ENCODE data around the gene SLC16A9. TPM values are rescaled to one million over a fixed set of nuclear protein-coding genes. Genes with fewer than 3 reads are reported as not detected.

Gene SLC16A9
- total and polyA plus RNA-seq, 2 donors (not counting 3 experiments of a cell fraction or from before 2014, with no cell fraction given) = 0.35 TPM; not detected in 1

DNA sequence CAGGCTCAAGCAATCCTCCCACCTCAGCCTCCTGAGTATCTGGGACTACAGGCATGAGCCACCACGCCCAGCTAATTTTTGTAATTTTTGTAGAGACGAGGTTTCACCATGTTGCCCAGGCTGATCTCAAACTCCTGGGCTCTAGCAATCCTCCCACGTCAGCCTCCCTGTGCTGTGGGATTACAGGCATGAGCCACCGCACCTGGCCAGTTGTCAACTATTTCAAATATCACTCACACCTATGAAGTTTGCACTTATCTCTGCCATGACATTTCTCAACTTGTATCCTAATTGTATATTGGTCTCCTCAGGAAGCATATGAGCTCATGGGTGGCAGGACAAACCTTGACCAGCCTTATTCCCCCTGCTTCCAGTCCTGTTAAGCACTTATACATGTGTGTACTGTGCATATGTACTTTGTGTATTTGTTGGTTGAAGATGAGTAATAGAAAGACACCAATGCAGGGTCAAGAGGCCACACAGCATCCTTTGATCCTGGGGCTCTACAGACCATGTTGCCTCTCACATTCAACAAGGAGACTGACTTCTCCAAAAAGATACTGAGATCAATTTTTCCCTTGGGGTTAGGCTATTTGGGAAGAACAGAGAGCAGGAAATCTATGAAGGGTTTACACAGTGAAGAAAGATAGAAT is 82.2 kb downstream of the SLC16A9 start:
- TF ChIP-seq JUN (IDR thresholded peaks at IDR 0.05; ENCODE audit: borderline replicate concordance, insufficient read depth, insufficient read length, low read depth) = no peak
- no peak for TF ChIP-seq POLR2A (IDR thresholded peaks at IDR 0.05; ENCODE audit: low read depth, low read length)
- TF ChIP-seq FOS (IDR thresholded peaks at IDR 0.05; ENCODE audit: borderline replicate concordance, insufficient read depth, low read length) = no peak
- TF ChIP-seq, protein P1, sequence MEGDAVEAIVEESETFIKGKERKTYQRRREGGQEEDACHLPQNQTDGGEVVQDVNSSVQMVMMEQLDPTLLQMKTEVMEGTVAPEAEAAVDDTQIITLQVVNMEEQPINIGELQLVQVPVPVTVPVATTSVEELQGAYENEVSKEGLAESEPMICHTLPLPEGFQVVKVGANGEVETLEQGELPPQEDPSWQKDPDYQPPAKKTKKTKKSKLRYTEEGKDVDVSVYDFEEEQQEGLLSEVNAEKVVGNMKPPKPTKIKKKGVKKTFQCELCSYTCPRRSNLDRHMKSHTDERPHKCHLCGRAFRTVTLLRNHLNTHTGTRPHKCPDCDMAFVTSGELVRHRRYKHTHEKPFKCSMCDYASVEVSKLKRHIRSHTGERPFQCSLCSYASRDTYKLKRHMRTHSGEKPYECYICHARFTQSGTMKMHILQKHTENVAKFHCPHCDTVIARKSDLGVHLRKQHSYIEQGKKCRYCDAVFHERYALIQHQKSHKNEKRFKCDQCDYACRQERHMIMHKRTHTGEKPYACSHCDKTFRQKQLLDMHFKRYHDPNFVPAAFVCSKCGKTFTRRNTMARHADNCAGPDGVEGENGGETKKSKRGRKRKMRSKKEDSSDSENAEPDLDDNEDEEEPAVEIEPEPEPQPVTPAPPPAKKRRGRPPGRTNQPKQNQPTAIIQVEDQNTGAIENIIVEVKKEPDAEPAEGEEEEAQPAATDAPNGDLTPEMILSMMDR (IDR thresholded peaks at IDR 0.05; ENCODE audit: extremely low read depth in 1 of 2, insufficient read depth in 1 of 2, low read depth in 1 of 2, low read length in 2 of 2) = no peak
- no peak for TF ChIP-seq POLR2AphosphoS5 (IDR thresholded peaks at IDR 0.05; ENCODE audit: insufficient read depth, low read depth, low read length)
- TF ChIP-seq GATA2 (IDR thresholded peaks at IDR 0.05; ENCODE audit: insufficient read depth, insufficient read length, low read depth, low read length) = no peak
- TF ChIP-seq MYC (IDR thresholded peaks at IDR 0.05; ENCODE audit: low read depth, low read length) = no peak
- TF ChIP-seq EZH2 (IDR thresholded peaks at IDR 0.05; ENCODE audit: borderline replicate concordance, low read depth, low read length, severe bottlenecking) = no peak
- TF ChIP-seq, protein P2, sequence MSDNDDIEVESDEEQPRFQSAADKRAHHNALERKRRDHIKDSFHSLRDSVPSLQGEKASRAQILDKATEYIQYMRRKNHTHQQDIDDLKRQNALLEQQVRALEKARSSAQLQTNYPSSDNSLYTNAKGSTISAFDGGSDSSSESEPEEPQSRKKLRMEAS (IDR thresholded peaks at IDR 0.05; ENCODE audit: insufficient read depth, insufficient read length) = no peak
- Histone ChIP-seq H2AFZ (ENCODE audit: low read depth, low read length) (no peak overlapping the region), H3K4me2 (ENCODE audit: insufficient read depth, low read length) (no peak overlapping the region), H3K4me1 (ENCODE audit: control insufficient read depth, extremely low read depth, insufficient read depth, low read length) (no peaks in the 10 kb centered on the region), H3K4me3 (replicated peaks in 1 of 3; ENCODE audit: insufficient read depth in 1 of 3, low read depth in 1 of 3, low read length in 3 of 3) (no peak overlapping the region), H4K20me1 (replicated peaks; ENCODE audit: control insufficient read depth, extremely low read depth, insufficient read depth, low read length) (no peaks in the 10 kb centered on the region), H3K9ac (replicated peaks; ENCODE audit: extremely low read depth, insufficient read depth, low read length) (no peak overlapping the region), H3K27ac (ENCODE audit: insufficient read depth, low read depth, low read length) (no peak overlapping the region), H3K79me2 (ENCODE audit: control insufficient read depth, insufficient read depth, low read length) (no peaks in the 10 kb centered on the region), H3K9me1 (replicated peaks; ENCODE audit: control insufficient read depth, extremely low read depth, insufficient read depth, low read length) (no peaks in the 10 kb centered on the region), H3K36me3 (ENCODE audit: control insufficient read depth in 2 of 2, extremely low read depth in 1 of 2, insufficient read depth in 2 of 2, low read length in 2 of 2) (no peaks in the 10 kb centered on the region), H3K27me3 (ENCODE audit: control insufficient read depth in 2 of 2, insufficient read depth in 2 of 2, low read length in 2 of 2) (peaks cover 4 to 8% of the 10 kb centered on the region in 2 experiments), H3K9me3 (replicated peaks; ENCODE audit: control insufficient read depth, insufficient read depth, low read length) (no peaks in the 10 kb centered on the region)
- intact Hi-C loops (cut with micrococcal nuclease) = loop anchor here (2.0 kb wide), 5 partner anchors 421 to 1019 kb away; no protein-coding TSS in a partner anchor
- ChIA-PET CTCF (interaction anchor here (1.0 to 9.0 kb wide), 7 partner anchors 23 to 1019 kb away, joined by 3 to 86 read pairs (median 7); no protein-coding TSS in a partner anchor), POLR2A (no interaction called here)
- DNase-seq (ENCODE audit: low read depth, low spot score) (no peak), FAIRE-seq (no peak)
- dilution Hi-C loops (cut with MboI; ENCODE audit: extremely low pct_ligation_motif_present, low sequenced_read_pairs) = no loop called here
- BruUV-seq (replicated peaks) = no TSS peak

Measured in endothelial cell of umbilical vein (primary cell).